Measurements from ENCODE around the gene DLGAP1.
"Not testable (repeated sequence)": the region's sequence is repeated elsewhere in the genome, so short reads cannot be mapped to it uniquely, and the experiment has no call there.

DLGAP1 gene

GRCh38 chr18:3495691-3496430 lies 959.2 kb downstream of the DLGAP1 start:
- no peak for DNase-seq (ENCODE audit: low spot score)

- no peak for DNase-seq (ENCODE audit: low spot score)
Observed at GRCh38 chr18:3494569-3494968, 960.5 kb downstream of the DLGAP1 start.

- DNase-seq (ENCODE audit: low spot score) = no peak
Observed at GRCh38 chr18:3494245-3494526, 960.9 kb downstream of the DLGAP1 start.

GRCh38 chr18:3493501-3494244 lies 961.4 kb downstream of the DLGAP1 start:
- no peak for DNase-seq (ENCODE audit: low spot score)

- DNase-seq (ENCODE audit: low spot score) = no peak
Observed at GRCh38 chr18:3492721-3493120, 962.4 kb downstream of the DLGAP1 start.

- no peak for DNase-seq (ENCODE audit: low spot score)
Observed at GRCh38 chr18:3491981-3492555, 963.0 kb downstream of the DLGAP1 start.

- no peak for DNase-seq (ENCODE audit: low spot score)
Observed at GRCh38 chr18:3489462-3489861, 965.6 kb downstream of the DLGAP1 start.

- DNase-seq (ENCODE audit: low spot score) = no peak
Observed at GRCh38 chr18:3486512-3486911, 968.6 kb downstream of the DLGAP1 start.

GRCh38 chr18:3485153-3486149 lies 969.7 kb downstream of the DLGAP1 start:
- DNase-seq (ENCODE audit: low spot score) = no peak

- no peak for DNase-seq (ENCODE audit: low spot score)
Observed at GRCh38 chr18:3482258-3482657, 972.8 kb downstream of the DLGAP1 start.

GRCh38 chr18:3481696-3482210 lies 973.4 kb downstream of the DLGAP1 start:
- no peak for DNase-seq (ENCODE audit: low spot score)

GRCh38 chr18:3480827-3481573 lies 974.1 kb downstream of the DLGAP1 start:
- DNase-seq (ENCODE audit: low spot score) = no peak

GRCh38 chr18:3479978-3480509 lies 975.1 kb downstream of the DLGAP1 start:
- DNase-seq (ENCODE audit: low spot score) = no peak

- no peak for DNase-seq (ENCODE audit: low spot score)
Observed at GRCh38 chr18:3478262-3478978, 976.7 kb downstream of the DLGAP1 start.

- DNase-seq (ENCODE audit: low spot score) = no peak
Observed at GRCh38 chr18:3472681-3473544, 982.2 kb downstream of the DLGAP1 start.

- not testable (repeated sequence) for DNase-seq (ENCODE audit: low spot score)
Observed at GRCh38 chr18:3472121-3472520, 983.0 kb downstream of the DLGAP1 start.

- DNase-seq (ENCODE audit: low spot score) = no peak
Observed at GRCh38 chr18:3471141-3471648, 983.9 kb downstream of the DLGAP1 start.

- DNase-seq (ENCODE audit: low spot score) = no peak
Observed at GRCh38 chr18:3468833-3469232, 986.3 kb downstream of the DLGAP1 start.

Data from left forelimb (tissue), 1 donor.